HEK293 (cell line): ENCODE measurements around the gene FAM229B.
"Not testable (repeated sequence)": the region's sequence is repeated elsewhere in the genome, so short reads cannot be mapped to it uniquely, and the experiment has no call there.

Experiments used
- CTCF ChIA-PET: fragments of 350-600 bp; formaldehyde crosslinking; extraction: SDS; loops from one replicate; lab custom pipeline; 2021; ENCODE audit warnings: antibody characterized with exemption; lab: Yijun Ruan, JAX
- POLR2A ChIA-PET: fragments of 300-600 bp; formaldehyde crosslinking; extraction: SDS; loops from one replicate; lab custom pipeline; 2020; ENCODE audit warnings: antibody characterized with exemption, inconsistent platforms; lab: Yijun Ruan, JAX
- H3K27ac ChIP-seq: fragments of 200-500 bp; sonication (Bioruptor generic); 2 replicates; pipeline ENCODE4 v1.5.1; 2014; ENCODE audit warnings: low read depth, low read length, control low read depth, inconsistent platforms; ENCODE audit errors: extremely low read depth
- H3K36me3 ChIP-seq, 2 experiments: fragments of 200-500 bp in 1 of 2; sonication (Bioruptor generic) in 1 of 2; 1 replicate in 1 of 2; 2 replicates in 1 of 2; pipeline ENCODE4 v1.5.1; 2014 to 2017; ENCODE audit warnings: inconsistent platforms in 2 of 2, low read length in 2 of 2; ENCODE audit not compliant: control insufficient read depth in 2 of 2, insufficient read depth in 1 of 2
- H3K4me1 ChIP-seq: fragments of 200-500 bp; sonication (Bioruptor generic); 2 replicates; pipeline ENCODE4 v1.5.1; 2014; ENCODE audit warnings: mild to moderate bottlenecking, low read length, inconsistent platforms; ENCODE audit not compliant: control insufficient read depth, insufficient read depth
- H3K4me3 ChIP-seq: 2 replicates; pipeline ENCODE4 v1.5.1; 2011; ENCODE audit warnings: low read depth, mild to moderate bottlenecking, control low read depth, low read length, moderate library complexity
- H3K9me3 ChIP-seq: fragments of 200-500 bp; sonication (Bioruptor generic); 2 replicates; pipeline ENCODE4 v1.5.1; 2014; ENCODE audit warnings: low read depth, low read length, inconsistent platforms; ENCODE audit not compliant: control insufficient read depth, insufficient read depth
- EGR2 ChIP-seq: fragments of 450-650 bp; formaldehyde crosslinking; IDR thresholded peaks from 2 replicates; pipeline ENCODE4 v1.5.1; 2016; ENCODE audit warnings: low read depth, missing biosample characterization, missing genetic modification characterization
- GLI2 ChIP-seq: fragments of 450-650 bp; formaldehyde crosslinking; IDR thresholded peaks from 2 replicates; pipeline ENCODE4; 2017; ENCODE audit warnings: missing biosample characterization, missing genetic modification characterization, low read depth, borderline replicate concordance
- OVOL3 ChIP-seq: fragments of 450-650 bp; formaldehyde crosslinking; IDR thresholded peaks from 2 replicates; pipeline ENCODE4 v1.5.1; 2016; ENCODE audit warnings: missing biosample characterization, missing genetic modification characterization
- SCRT2 ChIP-seq: fragments of 450-650 bp; formaldehyde crosslinking; IDR thresholded peaks from 2 replicates; pipeline ENCODE4 v1.5.1; 2016; ENCODE audit warnings: missing biosample characterization, missing genetic modification characterization
- ZBTB1 ChIP-seq: fragments of 450-650 bp; formaldehyde crosslinking; IDR thresholded peaks from 2 replicates; pipeline ENCODE4 v1.5.1; 2016; ENCODE audit warnings: missing biosample characterization, missing genetic modification characterization
- ZBTB21 ChIP-seq: fragments of 450-650 bp; formaldehyde crosslinking; IDR thresholded peaks from 2 replicates; pipeline ENCODE4 v1.5.1; 2017; ENCODE audit warnings: missing biosample characterization, missing genetic modification characterization
- ZBTB8A ChIP-seq: fragments of 450-650 bp; formaldehyde crosslinking; IDR thresholded peaks from 2 replicates; pipeline ENCODE4 v1.5.1; 2016; ENCODE audit warnings: missing biosample characterization, missing genetic modification characterization
- ZNF239 ChIP-seq: fragments of 450-650 bp; formaldehyde crosslinking; IDR thresholded peaks from 2 replicates; pipeline ENCODE4 v1.5.1; 2016; ENCODE audit warnings: missing biosample characterization, missing genetic modification characterization
- ZNF37A ChIP-seq: fragments of 450-650 bp; IDR thresholded peaks from 2 replicates; pipeline ENCODE4 v1.5.1; 2018; ENCODE audit warnings: missing biosample characterization, missing genetic modification characterization
- ZNF48 ChIP-seq: fragments of 450-650 bp; formaldehyde crosslinking; IDR thresholded peaks from 2 replicates; pipeline ENCODE4 v1.5.1; 2016; ENCODE audit warnings: missing biosample characterization, missing genetic modification characterization
- ZNF529 ChIP-seq: fragments of 450-650 bp; formaldehyde crosslinking; IDR thresholded peaks from 2 replicates; pipeline ENCODE4 v1.5.1; 2017; ENCODE audit warnings: missing genetic modification characterization, missing biosample characterization; ENCODE audit not compliant: insufficient replicate concordance
- ZNF558 ChIP-seq: fragments of 450-650 bp; formaldehyde crosslinking; IDR thresholded peaks from 2 replicates; pipeline ENCODE4 v1.5.1; 2016; ENCODE audit warnings: missing biosample characterization, missing genetic modification characterization
- ZNF596 ChIP-seq: fragments of 450-650 bp; IDR thresholded peaks from 2 replicates; pipeline ENCODE4 v1.5.0; 2018; ENCODE audit warnings: missing biosample characterization, mild to moderate bottlenecking, missing genetic modification characterization, moderate library complexity
- ZNF791 ChIP-seq: fragments of 450-650 bp; formaldehyde crosslinking; IDR thresholded peaks from 2 replicates; pipeline ENCODE4 v1.5.1; 2016; ENCODE audit warnings: missing biosample characterization, missing genetic modification characterization
- TF ChIP-seq, protein P1 (sequence below): fragments of 450-650 bp; IDR thresholded peaks from 2 replicates; pipeline ENCODE4 v1.5.1; 2018; ENCODE audit warnings: missing biosample characterization, missing genetic modification characterization
- TF ChIP-seq, protein P2 (sequence below): fragments of 450-650 bp; formaldehyde crosslinking; IDR thresholded peaks from 2 replicates; pipeline ENCODE4 v1.5.1; 2016; ENCODE audit warnings: missing biosample characterization, missing genetic modification characterization, borderline replicate concordance
- TF ChIP-seq, protein P3 (sequence below): fragments of 450-650 bp; formaldehyde crosslinking; IDR thresholded peaks from 2 replicates; pipeline ENCODE4 v1.5.1; 2016; ENCODE audit warnings: missing biosample characterization, missing genetic modification characterization

FAM229B gene

DNA sequence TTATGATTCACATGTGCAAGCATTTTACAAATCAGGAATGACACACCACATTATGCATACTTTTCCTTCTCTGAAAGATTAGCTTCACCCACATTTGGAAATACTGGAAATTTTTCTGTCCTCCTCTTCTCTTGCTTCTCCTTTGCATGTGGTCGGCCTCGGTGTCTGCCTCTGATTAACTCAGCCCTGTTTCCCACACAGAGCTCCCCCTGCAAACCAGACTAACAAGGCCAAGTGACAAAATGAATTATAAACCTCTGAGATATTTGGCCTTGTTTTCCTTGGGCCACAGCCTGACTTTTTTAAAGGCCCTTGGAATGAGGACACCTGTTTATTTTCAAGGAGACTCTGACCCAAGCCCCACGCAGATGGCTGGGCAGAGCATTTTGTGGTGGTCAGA, 42.5 kb upstream of the FAM229B start:
- no peaks in the 10 kb centered on the region for H3K4me1 ChIP-seq
- no peak overlapping the region for H3K27ac ChIP-seq
- no peaks in the 10 kb centered on the region for H3K9me3 ChIP-seq
- ChIA-PET POLR2A (no interaction called here), CTCF (interaction anchor here (0.5 to 6.8 kb wide), 24 partner anchors 8 to 1034 kb away, joined by 3 to 139 read pairs (median 3); partner anchors contain the start of gene CCN6)
- TF ChIP-seq ZNF596 (tag by site-specific recombination) (no peak), ZNF37A (no peak), ZNF239 (tag by site-specific recombination) (no peak), OVOL3 (tag by site-specific recombination) (no peak), ZBTB21 (tag by site-specific recombination) (no peak)
- H3K36me3 ChIP-seq, result no peaks in the 10 kb centered on the region
- no peak overlapping the region for H3K4me3 ChIP-seq

DNA sequence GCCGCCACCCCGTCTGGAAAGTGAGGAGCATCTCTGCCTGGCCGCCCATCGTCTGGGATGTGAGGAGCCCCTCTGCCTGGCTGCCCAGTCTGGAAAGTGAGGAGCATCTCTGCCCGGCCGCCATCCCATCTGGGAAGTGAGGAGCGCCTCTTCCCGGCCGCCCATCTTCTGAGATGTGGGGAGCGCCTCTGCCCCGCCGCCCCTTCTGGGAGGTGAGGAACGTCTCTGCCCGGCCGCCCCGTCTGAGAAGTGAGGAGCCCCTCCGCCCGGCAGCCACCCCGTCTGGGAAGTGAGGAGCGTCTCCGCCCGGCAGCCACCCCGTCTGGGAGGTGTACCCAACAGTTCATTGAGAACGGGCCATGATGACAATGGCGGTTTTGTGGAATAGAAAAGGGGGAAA, 39.9 kb upstream of the FAM229B start:
- H3K27ac ChIP-seq, H3K4me3 ChIP-seq, H3K36me3 ChIP-seq, H3K4me1 ChIP-seq, POLR2A ChIA-PET, H3K9me3 ChIP-seq: not testable (repeated sequence)
- CTCF ChIA-PET, result interaction anchor here (1.7 kb wide), 1 partner anchor 338 kb away, joined by 3 read pairs; no protein-coding TSS in a partner anchor

DNA sequence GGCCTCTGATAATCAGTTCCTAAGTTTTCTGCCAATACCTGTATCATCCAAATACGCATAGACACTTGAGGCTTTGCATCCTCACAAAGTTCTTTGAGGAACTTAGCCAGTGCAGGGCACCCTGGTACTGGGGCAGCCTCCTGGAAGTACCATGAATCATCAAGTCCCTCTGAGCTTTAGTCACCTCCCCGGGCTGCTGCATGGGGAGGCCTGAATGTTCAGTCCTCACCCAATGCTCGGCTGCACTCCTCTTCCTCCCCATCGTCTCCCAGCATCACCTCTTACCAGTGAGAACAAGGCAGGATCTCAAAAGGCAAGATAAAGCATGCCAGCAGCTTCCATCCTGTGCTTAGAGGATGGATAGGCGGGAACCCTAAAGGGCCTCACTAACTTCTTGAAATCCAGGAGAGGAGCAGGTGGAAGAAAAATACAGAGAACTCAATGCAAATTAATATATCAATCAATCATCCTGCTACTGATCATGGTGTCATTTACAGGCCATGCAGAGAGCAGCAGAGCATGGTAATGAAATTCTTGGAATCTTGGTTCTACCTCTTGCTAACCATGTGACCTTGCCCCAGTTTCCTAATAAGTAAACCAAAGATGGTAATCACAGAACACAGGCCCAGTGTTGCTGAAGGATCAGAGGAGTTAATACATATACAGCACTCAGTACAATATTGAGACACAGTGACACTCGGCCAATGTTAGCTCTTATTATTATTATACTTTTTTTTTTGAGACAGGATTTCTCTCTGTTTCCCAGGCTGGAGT, 38.2 kb upstream of the FAM229B start:
- no peak for TF ChIP-seq EGR2 (tag by site-specific recombination)
- no peak for TF ChIP-seq ZNF791 (tag by site-specific recombination)
- TF ChIP-seq GLI2, result no peak
- H3K36me3 ChIP-seq, result no peaks in the 10 kb centered on the region
- ChIA-PET CTCF (interaction anchor here (0.6 to 2.2 kb wide), 6 partner anchors 9 to 340 kb away, joined by 3 to 12 read pairs (median 4); no protein-coding TSS in a partner anchor), POLR2A (interaction anchor here (0.9 kb wide), 1 partner anchor 790 kb away, joined by 3 read pairs; a partner anchor contains a TSS)
- no peak overlapping the region for H3K27ac ChIP-seq
- H3K4me3 ChIP-seq, result no peak overlapping the region
- no peaks in the 10 kb centered on the region for H3K4me1 ChIP-seq
- H3K9me3 ChIP-seq, result no peaks in the 10 kb centered on the region

DNA sequence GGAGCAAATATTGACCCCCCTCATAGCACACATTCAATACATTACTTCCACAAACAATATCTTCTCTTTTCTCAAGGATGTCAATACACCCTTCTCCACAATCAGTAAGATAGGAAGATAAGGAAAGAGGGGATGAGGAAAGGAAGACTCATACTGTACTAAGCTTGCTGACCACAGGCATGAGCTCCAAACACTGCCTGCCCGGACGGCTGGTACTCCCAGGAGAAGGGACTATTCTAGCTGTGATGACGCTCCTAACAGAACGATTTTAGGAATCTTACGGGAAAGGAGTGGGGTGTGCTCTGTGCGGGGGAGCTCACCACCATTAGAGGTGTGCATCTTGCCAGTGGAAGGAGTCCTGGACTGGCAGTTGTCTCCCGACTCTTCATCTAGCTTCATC, 37.4 kb upstream of the FAM229B start:
- Histone ChIP-seq H3K36me3 (no peaks in the 10 kb centered on the region), H3K9me3 (no peaks in the 10 kb centered on the region), H3K4me1 (no peaks in the 10 kb centered on the region), H3K4me3 (no peak overlapping the region), H3K27ac (no peak overlapping the region)
- ChIA-PET POLR2A (interaction anchor here (0.9 kb wide), 1 partner anchor 791 kb away, joined by 3 read pairs; a partner anchor contains a TSS), CTCF (interaction anchor here (0.6 to 2.2 kb wide), 11 partner anchors 8 to 341 kb away, joined by 3 to 12 read pairs (median 4); partner anchors contain the start of gene FYN)
- TF ChIP-seq ZNF48 (no peak), ZNF558 (no peak), SCRT2 (tag by site-specific recombination) (no peak), ZNF529 (tag by site-specific recombination) (no peak), ZBTB1 (no peak), ZBTB8A (tag by site-specific recombination) (no peak)
- TF ChIP-seq, protein P1, sequence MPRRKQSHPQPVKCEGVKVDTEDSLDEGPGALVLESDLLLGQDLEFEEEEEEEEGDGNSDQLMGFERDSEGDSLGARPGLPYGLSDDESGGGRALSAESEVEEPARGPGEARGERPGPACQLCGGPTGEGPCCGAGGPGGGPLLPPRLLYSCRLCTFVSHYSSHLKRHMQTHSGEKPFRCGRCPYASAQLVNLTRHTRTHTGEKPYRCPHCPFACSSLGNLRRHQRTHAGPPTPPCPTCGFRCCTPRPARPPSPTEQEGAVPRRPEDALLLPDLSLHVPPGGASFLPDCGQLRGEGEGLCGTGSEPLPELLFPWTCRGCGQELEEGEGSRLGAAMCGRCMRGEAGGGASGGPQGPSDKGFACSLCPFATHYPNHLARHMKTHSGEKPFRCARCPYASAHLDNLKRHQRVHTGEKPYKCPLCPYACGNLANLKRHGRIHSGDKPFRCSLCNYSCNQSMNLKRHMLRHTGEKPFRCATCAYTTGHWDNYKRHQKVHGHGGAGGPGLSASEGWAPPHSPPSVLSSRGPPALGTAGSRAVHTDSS, result no peak
- TF ChIP-seq, protein P2, sequence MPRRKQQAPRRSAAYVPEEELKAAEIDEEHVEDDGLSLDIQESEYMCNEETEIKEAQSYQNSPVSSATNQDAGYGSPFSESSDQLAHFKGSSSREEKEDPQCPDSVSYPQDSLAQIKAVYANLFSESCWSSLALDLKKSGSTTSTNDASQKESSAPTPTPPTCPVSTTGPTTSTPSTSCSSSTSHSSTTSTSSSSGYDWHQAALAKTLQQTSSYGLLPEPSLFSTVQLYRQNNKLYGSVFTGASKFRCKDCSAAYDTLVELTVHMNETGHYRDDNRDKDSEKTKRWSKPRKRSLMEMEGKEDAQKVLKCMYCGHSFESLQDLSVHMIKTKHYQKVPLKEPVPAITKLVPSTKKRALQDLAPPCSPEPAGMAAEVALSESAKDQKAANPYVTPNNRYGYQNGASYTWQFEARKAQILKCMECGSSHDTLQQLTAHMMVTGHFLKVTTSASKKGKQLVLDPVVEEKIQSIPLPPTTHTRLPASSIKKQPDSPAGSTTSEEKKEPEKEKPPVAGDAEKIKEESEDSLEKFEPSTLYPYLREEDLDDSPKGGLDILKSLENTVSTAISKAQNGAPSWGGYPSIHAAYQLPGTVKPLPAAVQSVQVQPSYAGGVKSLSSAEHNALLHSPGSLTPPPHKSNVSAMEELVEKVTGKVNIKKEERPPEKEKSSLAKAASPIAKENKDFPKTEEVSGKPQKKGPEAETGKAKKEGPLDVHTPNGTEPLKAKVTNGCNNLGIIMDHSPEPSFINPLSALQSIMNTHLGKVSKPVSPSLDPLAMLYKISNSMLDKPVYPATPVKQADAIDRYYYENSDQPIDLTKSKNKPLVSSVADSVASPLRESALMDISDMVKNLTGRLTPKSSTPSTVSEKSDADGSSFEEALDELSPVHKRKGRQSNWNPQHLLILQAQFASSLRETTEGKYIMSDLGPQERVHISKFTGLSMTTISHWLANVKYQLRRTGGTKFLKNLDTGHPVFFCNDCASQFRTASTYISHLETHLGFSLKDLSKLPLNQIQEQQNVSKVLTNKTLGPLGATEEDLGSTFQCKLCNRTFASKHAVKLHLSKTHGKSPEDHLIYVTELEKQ (tag by site-specific recombination), result no peak
- TF ChIP-seq, protein P3, sequence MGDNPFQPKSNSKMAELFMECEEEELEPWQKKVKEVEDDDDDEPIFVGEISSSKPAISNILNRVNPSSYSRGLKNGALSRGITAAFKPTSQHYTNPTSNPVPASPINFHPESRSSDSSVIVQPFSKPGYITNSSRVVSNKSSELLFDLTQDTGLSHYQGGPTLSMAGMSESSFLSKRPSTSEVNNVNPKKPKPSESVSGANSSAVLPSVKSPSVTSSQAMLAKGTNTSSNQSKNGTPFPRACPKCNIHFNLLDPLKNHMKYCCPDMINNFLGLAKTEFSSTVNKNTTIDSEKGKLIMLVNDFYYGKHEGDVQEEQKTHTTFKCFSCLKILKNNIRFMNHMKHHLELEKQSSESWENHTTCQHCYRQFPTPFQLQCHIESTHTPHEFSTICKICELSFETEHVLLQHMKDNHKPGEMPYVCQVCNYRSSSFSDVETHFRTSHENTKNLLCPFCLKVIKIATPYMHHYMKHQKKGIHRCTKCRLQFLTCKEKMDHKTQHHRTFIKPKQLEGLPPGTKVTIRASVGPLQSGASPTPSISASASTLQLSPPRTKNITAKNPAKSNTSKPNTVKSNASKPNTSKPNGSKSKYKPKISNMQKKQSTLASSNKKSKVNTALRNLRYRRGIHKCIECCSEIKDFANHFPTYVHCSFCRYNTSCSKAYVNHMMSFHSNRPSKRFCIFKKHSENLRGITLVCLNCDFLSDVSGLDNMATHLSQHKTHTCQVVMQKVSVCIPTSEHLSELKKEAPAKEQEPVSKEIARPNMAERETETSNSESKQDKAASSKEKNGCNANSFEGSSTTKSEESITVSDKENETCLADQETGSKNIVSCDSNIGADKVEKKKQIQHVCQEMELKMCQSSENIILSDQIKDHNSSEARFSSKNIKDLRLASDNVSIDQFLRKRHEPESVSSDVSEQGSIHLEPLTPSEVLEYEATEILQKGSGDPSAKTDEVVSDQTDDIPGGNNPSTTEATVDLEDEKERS (tag by site-specific recombination), result no peak
